Osteocyte (in vitro differentiated cells): ENCODE results near the gene PPP3CA. TPM values are rescaled to one million over a fixed set of nuclear protein-coding genes. Genes with fewer than 3 reads are reported as not detected.

Source experiments
- DNase-seq: peaks from one replicate; pipeline ENCODE4 v3.0.0; 2021; ENCODE audit warnings: mixed read lengths; ENCODE audit not compliant: unreplicated experiment; ENCODE audit errors: extremely low spot score
- H3K27ac Mint-ChIP-seq: one replicate; pipeline ENCODE4 v1.8.0; 2021; ENCODE audit warnings: mild to moderate bottlenecking, mixed read lengths; ENCODE audit not compliant: unreplicated experiment
- H3K27me3 Mint-ChIP-seq: one replicate; pipeline ENCODE4 v1.8.0; 2021; ENCODE audit warnings: mixed read lengths; ENCODE audit not compliant: unreplicated experiment
- H3K36me3 Mint-ChIP-seq: one replicate; pipeline ENCODE4 v1.8.0; 2021; ENCODE audit warnings: mixed read lengths; ENCODE audit not compliant: unreplicated experiment
- H3K4me1 Mint-ChIP-seq: one replicate; pipeline ENCODE4 v1.8.0; 2021; ENCODE audit warnings: mixed read lengths; ENCODE audit not compliant: unreplicated experiment
- H3K4me3 Mint-ChIP-seq: one replicate; pipeline ENCODE4 v1.8.0; 2021; ENCODE audit warnings: mild to moderate bottlenecking, moderate library complexity, mixed read lengths; ENCODE audit not compliant: unreplicated experiment
- H3K9me3 Mint-ChIP-seq: one replicate; pipeline ENCODE4 v1.8.0; 2021; ENCODE audit warnings: mixed read lengths; ENCODE audit not compliant: unreplicated experiment
- total RNA-seq: library from RNA; stranded (reverse); gene quantifications from 2 replicates; pipeline ENCODE4 v1.2.1, GENCODE V29; 2021
- TF ChIP-seq, protein P1 (sequence below): fragments of 200-600 bp; sonication (generic); IDR thresholded peaks from 2 replicates; pipeline ENCODE4 v1.5.0; 2021; ENCODE audit warnings: antibody characterized with exemption, mild to moderate bottlenecking, moderate library complexity

The PPP3CA gene
- total RNA-seq, 1 donor from 2014 or later: 40.5 TPM

DNA sequence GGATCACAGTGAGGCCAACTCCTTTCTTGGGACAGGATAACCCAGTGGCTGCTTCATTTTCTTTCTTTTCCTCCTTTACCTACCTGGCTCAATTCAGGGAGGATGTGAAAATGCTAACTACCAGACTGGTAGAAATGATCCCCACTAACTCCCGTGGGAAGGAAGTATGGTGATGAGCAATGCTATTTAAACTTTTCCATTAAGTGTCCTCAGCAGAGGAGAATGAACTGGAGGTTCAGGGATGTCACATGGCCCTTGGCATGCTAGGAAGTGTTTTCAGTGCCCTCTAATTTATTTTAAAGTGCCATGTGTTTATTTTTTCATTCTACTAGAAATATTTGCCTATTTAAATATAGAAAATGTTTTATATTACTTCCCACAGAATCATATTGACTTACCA is 363.9 kb downstream of the PPP3CA start:
- Mint-ChIP-seq H3K4me1 (peaks cover 46% of the 10 kb centered on the region), H3K9me3 (peaks cover 14% of the 10 kb centered on the region), H3K27me3 (no peaks in the 10 kb centered on the region), H3K36me3 (no peaks in the 10 kb centered on the region), H3K27ac (peak overlapping the region; percentile 65), H3K4me3 (no peak overlapping the region)
- DNase-seq: no peak
- TF ChIP-seq, protein P1, sequence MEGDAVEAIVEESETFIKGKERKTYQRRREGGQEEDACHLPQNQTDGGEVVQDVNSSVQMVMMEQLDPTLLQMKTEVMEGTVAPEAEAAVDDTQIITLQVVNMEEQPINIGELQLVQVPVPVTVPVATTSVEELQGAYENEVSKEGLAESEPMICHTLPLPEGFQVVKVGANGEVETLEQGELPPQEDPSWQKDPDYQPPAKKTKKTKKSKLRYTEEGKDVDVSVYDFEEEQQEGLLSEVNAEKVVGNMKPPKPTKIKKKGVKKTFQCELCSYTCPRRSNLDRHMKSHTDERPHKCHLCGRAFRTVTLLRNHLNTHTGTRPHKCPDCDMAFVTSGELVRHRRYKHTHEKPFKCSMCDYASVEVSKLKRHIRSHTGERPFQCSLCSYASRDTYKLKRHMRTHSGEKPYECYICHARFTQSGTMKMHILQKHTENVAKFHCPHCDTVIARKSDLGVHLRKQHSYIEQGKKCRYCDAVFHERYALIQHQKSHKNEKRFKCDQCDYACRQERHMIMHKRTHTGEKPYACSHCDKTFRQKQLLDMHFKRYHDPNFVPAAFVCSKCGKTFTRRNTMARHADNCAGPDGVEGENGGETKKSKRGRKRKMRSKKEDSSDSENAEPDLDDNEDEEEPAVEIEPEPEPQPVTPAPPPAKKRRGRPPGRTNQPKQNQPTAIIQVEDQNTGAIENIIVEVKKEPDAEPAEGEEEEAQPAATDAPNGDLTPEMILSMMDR: no peak

- H3K27me3 Mint-ChIP-seq: no peaks in the 10 kb centered on the region
- DNase-seq: no peak
- peaks cover 42% of the 10 kb centered on the region for H3K4me1 Mint-ChIP-seq
- no peaks in the 10 kb centered on the region for H3K36me3 Mint-ChIP-seq
- no peak overlapping the region for H3K4me3 Mint-ChIP-seq
- no peak overlapping the region for H3K27ac Mint-ChIP-seq
- TF ChIP-seq, protein P1: no peak
- H3K9me3 Mint-ChIP-seq: peaks cover 7% of the 10 kb centered on the region
Observed at GRCh38 chr4:100982345-100982744, 365.0 kb downstream of the PPP3CA start.

DNA sequence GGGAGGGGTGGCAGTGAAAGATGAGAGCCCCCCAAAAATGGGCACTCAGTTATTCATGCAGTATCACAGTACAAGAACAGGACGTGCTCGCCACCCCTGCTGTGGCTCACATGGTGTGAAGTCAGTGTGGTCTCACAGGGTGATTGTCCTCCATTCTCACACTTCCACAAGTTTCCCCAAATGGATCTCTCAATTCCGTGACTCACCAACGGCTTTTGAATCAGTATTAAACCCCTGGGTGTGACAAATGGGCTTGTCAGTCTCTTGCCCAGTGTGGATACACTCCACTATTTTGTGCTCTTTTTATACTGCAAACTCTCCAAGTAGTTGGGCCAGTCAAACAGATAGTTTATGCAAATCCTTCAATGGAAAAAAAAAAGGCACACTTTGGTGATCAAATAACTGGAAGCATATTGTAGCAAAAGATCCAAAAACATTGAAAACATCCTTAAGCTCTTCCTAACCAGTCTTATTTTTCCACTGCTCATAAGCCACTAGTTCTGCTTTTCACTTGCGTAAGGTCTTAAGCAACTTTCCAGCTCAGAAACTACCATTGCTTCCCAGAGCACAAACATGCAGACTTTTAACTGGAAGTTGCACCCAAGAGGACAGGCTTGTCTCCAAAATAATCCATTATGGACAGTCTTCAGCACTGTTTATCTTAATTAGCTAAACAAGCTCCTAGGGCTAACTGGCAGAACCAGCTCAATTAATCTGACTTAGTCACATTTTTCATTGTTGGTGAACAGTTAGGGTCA is 365.7 kb downstream of the PPP3CA start:
- no peaks in the 10 kb centered on the region for H3K27me3 Mint-ChIP-seq
- no peaks in the 10 kb centered on the region for H3K36me3 Mint-ChIP-seq
- H3K27ac Mint-ChIP-seq: no peak overlapping the region
- peaks cover 43% of the 10 kb centered on the region for H3K4me1 Mint-ChIP-seq
- peaks cover 4% of the 10 kb centered on the region for H3K9me3 Mint-ChIP-seq
- TF ChIP-seq, protein P1: no peak
- no peak overlapping the region for H3K4me3 Mint-ChIP-seq
- DNase-seq: no peak

DNA sequence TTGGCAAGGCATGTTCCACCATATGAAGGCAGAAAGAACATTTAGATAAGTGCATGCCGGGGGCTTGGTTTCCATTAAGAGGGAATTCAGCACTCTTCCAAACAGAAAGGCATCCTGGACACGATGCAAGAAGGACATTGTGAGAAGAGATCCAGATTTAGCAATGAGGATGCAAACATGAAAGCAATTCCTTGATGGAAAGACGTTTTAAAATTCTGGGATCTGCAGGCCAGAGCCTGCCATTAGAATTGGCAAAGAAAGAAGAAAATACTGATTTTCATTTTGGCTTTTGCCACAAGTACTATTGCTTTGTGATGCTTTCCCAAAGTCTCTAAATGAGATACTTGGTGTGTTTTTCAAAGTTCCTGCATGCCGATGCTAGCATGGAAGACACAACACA is 367.6 kb downstream of the PPP3CA start:
- TF ChIP-seq, protein P1: no peak
- DNase-seq: no peak
- Mint-ChIP-seq H3K9me3 (peaks cover 4% of the 10 kb centered on the region), H3K4me3 (no peak overlapping the region), H3K27ac (no peak overlapping the region), H3K4me1 (peaks cover 32% of the 10 kb centered on the region), H3K27me3 (no peaks in the 10 kb centered on the region), H3K36me3 (no peaks in the 10 kb centered on the region)

GRCh38 chr4:100977746-100978397 is 369.5 kb downstream of the PPP3CA start:
- no peak for DNase-seq
- H3K4me1 Mint-ChIP-seq: peaks cover 17% of the 10 kb centered on the region
- H3K4me3 Mint-ChIP-seq: no peak overlapping the region
- TF ChIP-seq, protein P1: no peak
- no peak overlapping the region for H3K27ac Mint-ChIP-seq
- H3K27me3 Mint-ChIP-seq: no peaks in the 10 kb centered on the region
- H3K36me3 Mint-ChIP-seq: no peaks in the 10 kb centered on the region
- H3K9me3 Mint-ChIP-seq: peaks cover 4% of the 10 kb centered on the region
